Astrocyte (in vitro differentiated cells and primary cell): ENCODE measurements around the gene SLC35F4.

Experiments used
- CTCF ChIP-seq: IDR thresholded peaks from 2 replicates; pipeline ENCODE4 v1.5.1; 2011; ENCODE audit warnings: low read depth, mild to moderate bottlenecking, inconsistent platforms, low read length, moderate library complexity; ENCODE audit not compliant: insufficient read depth
- EZH2 ChIP-seq: IDR thresholded peaks from 2 replicates; pipeline ENCODE4 v1.6.1; 2012; ENCODE audit warnings: mild to moderate bottlenecking, low read length, inconsistent platforms; ENCODE audit not compliant: insufficient read depth

GRCh38 chr14:57754527-57754926 lies 111.4 kb downstream of the SLC35F4 start:
- no peak for TF ChIP-seq CTCF
- TF ChIP-seq EZH2 = no peak
